Stimulated activated CD8-positive, alpha-beta memory T cell treated with anti-CD3 and anti-CD28 coated beads, Interleukin-12 subunit alpha, Interleukin-12 subunit beta, amount 100 ng/mL, for 4 hours (primary cell): Measurements from ENCODE around the gene NSMF.

Experiments used
- DNase-seq: peaks from one replicate; pipeline ENCODE4 v3.0.0-alpha.2; 2020; ENCODE audit warnings: low read depth

The NSMF gene

GRCh38 chr9:137445930-137446431 lies 13.2 kb downstream of the NSMF start:
- no peak for DNase-seq

- DNase-seq = peak; percentile 64
Measured at GRCh38 chr9:137445275-137445807, 13.8 kb downstream of the NSMF start.

- no peak for DNase-seq
Measured at GRCh38 chr9:137444106-137444790, 14.9 kb downstream of the NSMF start.

GRCh38 chr9:137441935-137442321 lies 17.2 kb downstream of the NSMF start:
- DNase-seq = no peak

- DNase-seq = no peak
Measured at GRCh38 chr9:137441289-137441934, 17.7 kb downstream of the NSMF start, which contains the start of gene ENTPD8. Gene ENTPD8, minus strand, starts transcription at chr9:137441357. Its CDS starts 3,072 bp downstream, at chr9:137438285.

GRCh38 chr9:137439158-137439714 lies 19.9 kb downstream of the NSMF start:
- no peak for DNase-seq

GRCh38 chr9:137438591-137439157 lies 20.5 kb downstream of the NSMF start:
- DNase-seq = no peak

GRCh38 chr9:137437691-137438590 lies 21.2 kb downstream of the NSMF start:
- no peak for DNase-seq

- DNase-seq = no peak
Measured at GRCh38 chr9:137436761-137437600, 22.2 kb downstream of the NSMF start.

- DNase-seq = no peak
Measured at GRCh38 chr9:137435980-137436760, 23.0 kb downstream of the NSMF start.

- no peak for DNase-seq
Measured at GRCh38 chr9:137435381-137435891, 23.7 kb downstream of the NSMF start.

- no peak for DNase-seq
Measured at GRCh38 chr9:137434498-137435380, 24.4 kb downstream of the NSMF start.

- no peak for DNase-seq
Measured at GRCh38 chr9:137433916-137434431, 25.2 kb downstream of the NSMF start.

GRCh38 chr9:137433349-137433915 lies 25.7 kb downstream of the NSMF start:
- DNase-seq = no peak

GRCh38 chr9:137432687-137433348 lies 26.3 kb downstream of the NSMF start:
- DNase-seq = no peak

- DNase-seq = no peak
Measured at GRCh38 chr9:137431416-137431931, 27.7 kb downstream of the NSMF start.
